Ascending aorta (tissue), 2 donors: ENCODE measurements around the gene TSC2. TPM values are rescaled to one million over a fixed set of nuclear protein-coding genes. Genes with fewer than 3 reads are reported as not detected.

Experiments used
- DNase-seq, 2 donors: peaks; one replicate each; pipeline ENCODE4 v3.0.0-alpha.2; 2019; ENCODE audit warnings: low spot score in 2 of 2
- H3K27ac ChIP-seq, 2 donors: fragments of 200-600 bp; sonication (generic); one replicate each; pipeline ENCODE4 v1.5.1; 2016 to 2017; ENCODE audit warnings: mild to moderate bottlenecking in 1 of 2
- H3K27me3 ChIP-seq: fragments of 200-600 bp; sonication (generic); one replicate; pipeline ENCODE4 v1.5.1; 2017
- H3K36me3 ChIP-seq, 2 donors: fragments of 200-600 bp; sonication (generic); one replicate each; pipeline ENCODE4 v1.5.1; 2016
- H3K4me1 ChIP-seq, 2 donors: fragments of 200-600 bp; sonication (generic); one replicate each; pipeline ENCODE4 v1.5.1; 2016 to 2017; ENCODE audit warnings: mild to moderate bottlenecking in 1 of 2
- H3K4me3 ChIP-seq, 2 donors: fragments of 200-600 bp; sonication (generic); one replicate each; pipeline ENCODE4 v1.5.1; 2016 to 2017; ENCODE audit warnings: mild to moderate bottlenecking in 1 of 2
- H3K9me3 ChIP-seq, 2 donors: fragments of 200-600 bp; sonication (generic); one replicate each; pipeline ENCODE4 v1.5.1; 2016
- intact Hi-C: fragments of 100-400 bp; cut with DNase I; formaldehyde crosslinking; loops from one replicate; pipeline ENCODE4 v1.15.1; 2023
- total RNA-seq: library from RNA; depleted of rRNA; stranded (reverse); fragments of >200 nt; gene quantifications from one replicate; pipeline ENCODE4 v1.1.0, GENCODE V29; 2016
- TF ChIP-seq, protein P1 (sequence below), 3 experiments: fragments of 200-600 bp in 2 of 3; fragments of 450-650 bp in 1 of 3; sonication (generic) in 2 of 3; IDR thresholded peaks; one replicate each; pipeline ENCODE4 v1.5.1; 2016 to 2019; ENCODE audit warnings: antibody characterized with exemption in 3 of 3, mild to moderate bottlenecking in 1 of 3, moderate library complexity in 1 of 3

TSC2 gene
- total RNA-seq, 1 donor from 2014 or later, result 258 TPM

DNA sequence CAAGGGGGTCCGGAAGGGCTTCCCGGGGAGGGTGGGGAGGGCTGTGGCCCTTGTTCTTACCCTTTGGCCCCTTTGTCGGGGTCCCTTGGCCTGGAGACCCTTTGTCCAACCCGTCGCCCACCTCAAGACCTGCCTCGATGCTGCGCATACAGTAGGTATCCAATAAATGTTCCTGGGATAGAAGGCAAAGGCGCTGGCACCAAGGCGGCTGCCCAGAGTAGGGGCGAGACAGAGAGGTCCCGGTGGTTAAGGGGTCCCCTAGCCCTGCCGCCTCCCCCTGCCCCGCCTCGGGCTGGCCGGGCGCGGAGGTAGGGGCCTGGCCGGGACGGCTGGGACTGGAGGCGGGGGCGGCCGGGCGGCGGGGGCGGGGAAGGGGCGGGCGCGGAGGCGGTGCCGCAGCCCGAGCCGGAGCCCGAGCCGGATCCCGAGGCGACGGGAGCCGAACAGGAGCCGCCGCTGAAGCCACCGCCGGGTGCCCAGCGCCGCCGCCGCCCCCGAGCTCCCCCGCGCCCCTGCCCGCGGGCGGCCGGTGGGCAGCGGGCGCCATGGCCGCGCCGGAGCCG, 21.2 kb upstream of the TSC2 start, which contains the start of gene NHERF2:
Gene NHERF2, plus strand, starts transcription at position 442 of the 563 bp plus-strand sequence. Its CDS starts 104 bp downstream, at position 546.
- Histone ChIP-seq H3K4me1 (peaks cover 17 to 28% of the 10 kb centered on the region in 2 donors), H3K9me3 (no peaks in the 10 kb centered on the region), H3K36me3 (no peaks in the 10 kb centered on the region), H3K27me3 (no peaks in the 10 kb centered on the region), H3K27ac (peak within 1 kb of the TSS; percentile 76 to 79), H3K4me3 (peak within 1 kb of the TSS; percentile 64 to 90)
- intact Hi-C loops, result loop anchor here (1.0 to 10.0 kb wide), 2 partner anchors 9 to 228 kb away; partner anchors contain the start of gene ECI1
- no peak for DNase-seq
- TF ChIP-seq, protein P1, sequence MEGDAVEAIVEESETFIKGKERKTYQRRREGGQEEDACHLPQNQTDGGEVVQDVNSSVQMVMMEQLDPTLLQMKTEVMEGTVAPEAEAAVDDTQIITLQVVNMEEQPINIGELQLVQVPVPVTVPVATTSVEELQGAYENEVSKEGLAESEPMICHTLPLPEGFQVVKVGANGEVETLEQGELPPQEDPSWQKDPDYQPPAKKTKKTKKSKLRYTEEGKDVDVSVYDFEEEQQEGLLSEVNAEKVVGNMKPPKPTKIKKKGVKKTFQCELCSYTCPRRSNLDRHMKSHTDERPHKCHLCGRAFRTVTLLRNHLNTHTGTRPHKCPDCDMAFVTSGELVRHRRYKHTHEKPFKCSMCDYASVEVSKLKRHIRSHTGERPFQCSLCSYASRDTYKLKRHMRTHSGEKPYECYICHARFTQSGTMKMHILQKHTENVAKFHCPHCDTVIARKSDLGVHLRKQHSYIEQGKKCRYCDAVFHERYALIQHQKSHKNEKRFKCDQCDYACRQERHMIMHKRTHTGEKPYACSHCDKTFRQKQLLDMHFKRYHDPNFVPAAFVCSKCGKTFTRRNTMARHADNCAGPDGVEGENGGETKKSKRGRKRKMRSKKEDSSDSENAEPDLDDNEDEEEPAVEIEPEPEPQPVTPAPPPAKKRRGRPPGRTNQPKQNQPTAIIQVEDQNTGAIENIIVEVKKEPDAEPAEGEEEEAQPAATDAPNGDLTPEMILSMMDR (IDR thresholded peaks at IDR 0.05), result no peak

DNA sequence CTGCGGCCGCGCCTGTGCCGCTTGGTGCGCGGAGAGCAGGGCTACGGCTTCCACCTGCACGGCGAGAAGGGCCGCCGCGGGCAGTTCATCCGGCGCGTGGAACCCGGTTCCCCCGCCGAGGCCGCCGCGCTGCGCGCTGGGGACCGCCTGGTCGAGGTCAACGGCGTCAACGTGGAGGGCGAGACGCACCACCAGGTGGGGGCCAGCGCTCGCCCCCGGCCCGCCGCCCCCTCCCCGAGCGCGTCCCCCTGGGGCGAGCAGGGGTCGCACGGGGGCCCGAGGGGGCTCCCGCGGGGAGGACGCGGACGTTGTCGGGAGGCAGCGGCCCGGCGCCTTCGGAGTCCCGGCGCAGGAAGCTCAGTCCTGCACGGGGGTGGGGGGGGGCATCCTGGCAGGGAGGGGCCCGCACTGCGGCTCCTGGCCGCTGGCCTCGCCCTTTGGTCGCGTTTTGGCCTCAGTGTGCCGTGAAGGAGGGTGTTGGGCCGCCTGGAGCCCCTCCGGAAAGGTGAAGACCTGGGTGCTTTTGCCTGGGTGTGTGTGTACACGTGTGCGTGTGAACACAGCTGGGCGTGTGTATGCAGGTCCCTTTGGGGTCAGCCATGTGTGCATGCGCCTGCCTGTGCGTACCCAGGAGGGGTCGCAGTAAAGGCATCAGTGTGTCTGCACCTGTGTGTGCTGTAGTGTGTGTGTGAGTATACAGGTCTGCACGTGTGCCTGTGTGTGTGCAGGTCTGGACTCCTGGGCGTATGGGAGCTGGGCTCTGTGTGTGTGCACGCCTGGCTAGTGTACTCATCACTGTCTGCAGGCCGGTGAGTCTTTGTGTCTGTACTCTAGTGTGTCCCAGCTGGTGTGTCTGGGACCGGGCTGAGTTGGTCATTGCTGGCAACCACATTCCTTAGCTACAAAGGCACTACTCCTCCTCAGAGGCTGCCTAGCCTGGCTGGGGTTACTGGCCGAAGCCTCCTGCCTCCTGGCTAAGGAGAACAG, 20.5 kb upstream of the TSC2 start:
- DNase-seq, result no peak
- TF ChIP-seq, protein P1 (IDR thresholded peaks at IDR 0.05), result peak in 1 of 3 experiments; percentile 5
- no peaks in the 10 kb centered on the region for H3K36me3 ChIP-seq
- intact Hi-C loops, result loop anchor here (10.0 kb wide), 1 partner anchor 227 kb away; the partner anchor contains the start of gene ECI1
- peak overlapping the region; percentile 64 to 90 for H3K4me3 ChIP-seq
- peaks cover 17 to 31% of the 10 kb centered on the region in 2 donors for H3K4me1 ChIP-seq
- H3K27ac ChIP-seq, result peak overlapping the region; percentile 52 to 76
- no peaks in the 10 kb centered on the region for H3K9me3 ChIP-seq
- no peaks in the 10 kb centered on the region for H3K27me3 ChIP-seq

DNA sequence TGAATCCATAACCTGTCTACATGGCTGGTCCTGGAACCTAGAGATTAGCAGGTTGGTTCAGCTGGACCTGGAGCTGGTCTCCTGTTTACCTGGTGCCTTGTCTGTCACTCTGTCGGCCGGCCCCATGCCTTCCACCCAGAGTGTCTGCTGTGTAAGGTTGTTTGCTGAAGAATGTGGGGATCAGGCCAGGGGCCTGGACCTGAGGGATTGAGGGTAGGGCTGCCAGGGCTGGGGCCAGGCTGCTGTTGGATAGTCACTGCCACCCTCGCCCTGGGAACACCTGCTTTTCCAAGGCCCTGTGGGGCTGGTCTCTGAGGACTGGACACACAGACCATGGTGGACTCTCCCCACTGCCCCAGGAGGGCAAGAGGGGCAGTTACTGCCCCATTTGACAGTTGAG, 19.6 kb upstream of the TSC2 start:
- no peak for DNase-seq
- TF ChIP-seq, protein P1 (IDR thresholded peaks at IDR 0.05), result no peak
- intact Hi-C loops, result loop anchor here (10.0 kb wide), 1 partner anchor 227 kb away; the partner anchor contains the start of gene ECI1
- H3K4me3 ChIP-seq, result peak overlapping the region; percentile 64 to 90
- H3K27ac ChIP-seq, result peak overlapping the region; percentile 27 to 45
- peaks cover 20 to 34% of the 10 kb centered on the region in 2 donors for H3K4me1 ChIP-seq
- H3K9me3 ChIP-seq, result no peaks in the 10 kb centered on the region
- H3K27me3 ChIP-seq, result no peaks in the 10 kb centered on the region
- no peaks in the 10 kb centered on the region for H3K36me3 ChIP-seq

DNA sequence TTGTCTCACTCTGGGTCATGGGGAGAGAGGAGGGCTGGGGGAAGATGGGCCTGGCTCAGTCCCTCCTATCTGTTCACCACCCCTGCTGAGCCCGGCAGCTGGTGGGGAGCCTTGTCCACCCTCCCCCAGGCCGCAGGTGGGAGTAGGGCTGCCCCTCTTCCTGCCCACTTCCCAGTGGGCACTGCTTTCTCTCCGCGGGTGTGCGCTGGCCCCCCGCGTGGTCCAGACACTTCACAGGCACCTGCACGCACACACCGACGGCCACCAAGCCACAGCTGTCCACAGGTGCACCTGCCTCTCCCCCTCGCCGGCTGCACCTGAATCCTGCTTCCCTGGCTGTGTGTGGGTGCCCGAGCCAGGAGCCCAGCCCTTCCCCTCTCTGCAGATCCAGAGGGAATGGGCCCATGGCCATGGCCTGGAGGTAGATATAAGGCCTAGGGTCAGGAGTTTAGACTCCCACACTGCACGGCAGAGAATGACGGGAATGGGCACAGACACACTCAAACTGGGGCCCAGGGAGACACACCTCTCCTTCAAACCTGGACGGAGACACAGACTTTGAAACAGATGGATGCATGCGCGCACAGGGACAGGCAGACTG, 19.1 kb upstream of the TSC2 start:
- intact Hi-C loops, result loop anchor here (10.0 kb wide), 1 partner anchor 226 kb away; the partner anchor contains the start of gene ECI1
- H3K27me3 ChIP-seq, result no peaks in the 10 kb centered on the region
- H3K27ac ChIP-seq, result peak overlapping the region; percentile 27 to 45
- H3K9me3 ChIP-seq, result no peaks in the 10 kb centered on the region
- no peaks in the 10 kb centered on the region for H3K36me3 ChIP-seq
- no peak for DNase-seq
- peaks cover 20 to 34% of the 10 kb centered on the region in 2 donors for H3K4me1 ChIP-seq
- TF ChIP-seq, protein P1 (IDR thresholded peaks at IDR 0.05), result no peak
- H3K4me3 ChIP-seq, result peak overlapping the region; percentile 9 to 64

DNA sequence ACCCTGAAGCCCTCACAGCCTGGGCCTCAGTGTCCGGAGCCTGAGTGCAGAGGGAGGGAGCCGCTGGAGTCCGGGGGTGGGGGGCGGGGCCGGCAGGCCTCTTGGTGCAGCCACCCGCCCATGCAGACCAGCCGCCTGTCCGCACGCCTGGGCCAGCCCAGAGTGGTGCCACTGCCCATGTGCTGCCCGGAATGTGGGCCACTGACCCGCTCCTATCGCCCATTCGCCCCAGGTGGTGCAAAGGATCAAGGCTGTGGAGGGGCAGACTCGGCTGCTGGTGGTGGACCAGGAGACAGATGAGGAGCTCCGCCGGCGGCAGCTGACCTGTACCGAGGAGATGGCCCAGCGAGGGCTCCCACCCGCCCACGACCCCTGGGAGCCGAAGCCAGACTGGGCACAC, 18.4 kb upstream of the TSC2 start:
- H3K36me3 ChIP-seq, result no peaks in the 10 kb centered on the region
- intact Hi-C loops, result loop anchor here (10.0 kb wide), 1 partner anchor 225 kb away; the partner anchor contains the start of gene ECI1
- H3K27ac ChIP-seq, result no peak overlapping the region
- H3K4me1 ChIP-seq, result peaks cover 20 to 38% of the 10 kb centered on the region in 2 donors
- DNase-seq, result no peak
- TF ChIP-seq, protein P1 (IDR thresholded peaks at IDR 0.05), result no peak
- H3K27me3 ChIP-seq, result no peaks in the 10 kb centered on the region
- H3K9me3 ChIP-seq, result no peaks in the 10 kb centered on the region
- peak overlapping the region in 1 of 2 donors; percentile 9 for H3K4me3 ChIP-seq
